Neutrophil (primary cell): ENCODE measurements around the gene MCOLN2.

Experiments used
- H3K27ac ChIP-seq: fragments of 200-600 bp; sonication (generic); 2 replicates; pipeline ENCODE4 v1.5.1; 2016; ENCODE audit warnings: mild to moderate bottlenecking, moderate library complexity
- H3K27me3 ChIP-seq: fragments of 200-600 bp; sonication (generic); 2 replicates; pipeline ENCODE4 v1.6.0; 2016; ENCODE audit warnings: mild to moderate bottlenecking
- H3K36me3 ChIP-seq: fragments of 200-600 bp; sonication (generic); 2 replicates; pipeline ENCODE4 v1.5.1; 2017
- H3K4me1 ChIP-seq, 2 experiments: fragments of 200-600 bp in 1 of 2; sonication (generic) in 1 of 2; 1 replicate in 1 of 2; 2 replicates in 1 of 2; pipeline versions ENCODE4 v1.5.1 to v1.6.1; 2013 to 2016; ENCODE audit warnings: low read depth in 1 of 2, low read length in 1 of 2, mild to moderate bottlenecking in 1 of 2, moderate library complexity in 1 of 2; ENCODE audit not compliant: control insufficient read depth in 1 of 2, insufficient read depth in 1 of 2
- H3K4me3 ChIP-seq, 2 experiments: fragments of 200-600 bp in 1 of 2; sonication (generic) in 1 of 2; 1 replicate in 1 of 2; 2 replicates in 1 of 2; pipeline ENCODE4 v1.5.1; 2013 to 2016; ENCODE audit warnings: low read depth in 1 of 2, low read length in 1 of 2, mild to moderate bottlenecking in 1 of 2, moderate library complexity in 1 of 2
- H3K9me3 ChIP-seq: fragments of 200-600 bp; sonication (generic); 2 replicates; pipeline ENCODE4 v1.5.1; 2016
- CTCF ChIP-seq: fragments of 200-600 bp; sonication (generic); IDR thresholded peaks from 2 replicates; pipeline ENCODE4 v1.5.1; 2016; ENCODE audit warnings: antibody characterized with exemption

MCOLN2 gene

GRCh38 chr1:84961316-84961715, 35.6 kb downstream of the MCOLN2 start:
- TF ChIP-seq CTCF = no peak

GRCh38 chr1:84960371-84960770, 36.5 kb downstream of the MCOLN2 start:
- no peaks in the 10 kb centered on the region for H3K9me3 ChIP-seq
- no peak overlapping the region for H3K4me3 ChIP-seq
- H3K27me3 ChIP-seq = peaks cover 45% of the 10 kb centered on the region
- no peaks in the 10 kb centered on the region for H3K4me1 ChIP-seq
- H3K36me3 ChIP-seq = no peaks in the 10 kb centered on the region
- no peak overlapping the region for H3K27ac ChIP-seq
- TF ChIP-seq CTCF = no peak

More at GRCh38 chr1:84961316-84961715, 35.6 kb downstream of the MCOLN2 start:
- Histone ChIP-seq H3K9me3 (no peaks in the 10 kb centered on the region), H3K27me3 (peaks cover 36% of the 10 kb centered on the region), H3K27ac (no peak overlapping the region), H3K4me1 (no peaks in the 10 kb centered on the region), H3K4me3 (no peak overlapping the region), H3K36me3 (no peaks in the 10 kb centered on the region)

GRCh38 chr1:84959294-84959693, 37.6 kb downstream of the MCOLN2 start:
- no peak for TF ChIP-seq CTCF
- Histone ChIP-seq H3K27me3 (peaks cover 50% of the 10 kb centered on the region), H3K36me3 (no peaks in the 10 kb centered on the region), H3K9me3 (no peaks in the 10 kb centered on the region), H3K4me3 (no peak overlapping the region), H3K27ac (no peak overlapping the region), H3K4me1 (no peaks in the 10 kb centered on the region)

GRCh38 chr1:84957966-84958365, 38.9 kb downstream of the MCOLN2 start:
- H3K4me3 ChIP-seq = no peak overlapping the region
- H3K27me3 ChIP-seq = peaks cover 57% of the 10 kb centered on the region
- H3K36me3 ChIP-seq = no peaks in the 10 kb centered on the region
- TF ChIP-seq CTCF = no peak
- H3K9me3 ChIP-seq = no peaks in the 10 kb centered on the region
- no peak overlapping the region for H3K27ac ChIP-seq
- no peaks in the 10 kb centered on the region for H3K4me1 ChIP-seq

- Histone ChIP-seq H3K36me3 (no peaks in the 10 kb centered on the region), H3K27ac (no peak overlapping the region), H3K9me3 (no peaks in the 10 kb centered on the region), H3K4me3 (no peak overlapping the region), H3K4me1 (no peaks in the 10 kb centered on the region), H3K27me3 (peaks cover 70% of the 10 kb centered on the region)
- TF ChIP-seq CTCF = no peak
These were observed 40.3 kb downstream of the MCOLN2 start for GRCh38 chr1:84956655-84957054.

- no peak overlapping the region for H3K27ac ChIP-seq
- no peaks in the 10 kb centered on the region for H3K36me3 ChIP-seq
- H3K9me3 ChIP-seq = no peaks in the 10 kb centered on the region
- no peaks in the 10 kb centered on the region for H3K4me1 ChIP-seq
- H3K27me3 ChIP-seq = peaks cover 73% of the 10 kb centered on the region
- H3K4me3 ChIP-seq = no peak overlapping the region
- no peak for TF ChIP-seq CTCF
These were observed 40.8 kb downstream of the MCOLN2 start for GRCh38 chr1:84956097-84956496.
